Activated T-cell treated with anti-CD3 and anti-CD28 coated beads for 1 hour (primary cell): ENCODE measurements around the gene MAP2K7.
"Not testable (repeated sequence)": the region's sequence is repeated elsewhere in the genome, so short reads cannot be mapped to it uniquely, and the experiment has no call there.

Source experiments
- DNase-seq: peaks from one replicate; pipeline ENCODE4 v3.0.0-alpha.2; 2020; ENCODE audit warnings: low read depth

The MAP2K7 gene

GRCh38 chr19:7903244-7904073 is at the start of gene MAP2K7:
MAP2K7 (plus strand) TSS chr19:7903877; CDS start chr19:7903945, 68 bp downstream.
- DNase-seq, result peak; percentile 100

GRCh38 chr19:7855426-7856108 is 48.1 kb upstream of the MAP2K7 start:
- DNase-seq, result no peak

- DNase-seq, result no peak
Measured at GRCh38 chr19:7856109-7856591, 47.5 kb upstream of the MAP2K7 start.

- DNase-seq, result no peak
Measured at GRCh38 chr19:7856679-7857663, 46.7 kb upstream of the MAP2K7 start.

- DNase-seq, result no peak
Measured at GRCh38 chr19:7857727-7858108, 46.0 kb upstream of the MAP2K7 start.

GRCh38 chr19:7858109-7858770 is 45.4 kb upstream of the MAP2K7 start:
- DNase-seq, result no peak

- DNase-seq, result not testable (repeated sequence)
Measured at GRCh38 chr19:7859087-7859486, 44.6 kb upstream of the MAP2K7 start.

- DNase-seq, result no peak
Measured at GRCh38 chr19:7859831-7860713, 43.6 kb upstream of the MAP2K7 start.

- no peak for DNase-seq
Measured at GRCh38 chr19:7860714-7861618, 42.7 kb upstream of the MAP2K7 start.

GRCh38 chr19:7861619-7862412 is 41.9 kb upstream of the MAP2K7 start:
- no peak for DNase-seq

- peak; percentile 60 for DNase-seq
Measured at GRCh38 chr19:7862413-7862951, 41.2 kb upstream of the MAP2K7 start.

- no peak for DNase-seq
Measured at GRCh38 chr19:7863157-7863970, 40.3 kb upstream of the MAP2K7 start.

- no peak for DNase-seq
Measured at GRCh38 chr19:7863971-7864689, 39.5 kb upstream of the MAP2K7 start.

GRCh38 chr19:7864690-7865074 is 39.0 kb upstream of the MAP2K7 start:
- DNase-seq, result no peak

- DNase-seq, result no peak
Measured at GRCh38 chr19:7865262-7865911, 38.3 kb upstream of the MAP2K7 start.

GRCh38 chr19:7866399-7867091 is 37.1 kb upstream of the MAP2K7 start:
- DNase-seq, result no peak
